ENCODE data around the gene PPP2R5A.

Gene PPP2R5A

DNA sequence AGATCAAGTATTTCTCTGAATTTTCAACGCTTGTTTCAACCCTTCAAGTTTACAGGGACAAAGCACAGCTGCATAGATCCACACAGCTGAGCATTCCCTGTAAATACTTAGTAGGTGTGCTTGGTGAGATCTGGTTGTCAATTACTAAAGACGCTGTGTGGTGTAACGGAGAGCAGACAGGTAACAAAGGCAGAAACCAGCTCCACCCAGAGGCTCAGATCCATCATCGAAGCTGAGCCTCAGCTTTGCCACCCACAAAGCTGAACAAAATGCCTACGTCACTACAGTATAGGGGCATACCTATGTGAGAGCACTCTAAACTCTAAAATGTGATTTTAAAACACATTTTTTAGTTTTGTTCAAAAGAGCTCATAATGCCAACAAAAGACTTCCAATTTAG, 90.8 kb downstream of the PPP2R5A start:
- no peak for TF ChIP-seq SPI1 (IDR thresholded peaks at IDR 0.05; ENCODE audit: borderline replicate concordance, low read depth)
- TF ChIP-seq, protein P1, sequence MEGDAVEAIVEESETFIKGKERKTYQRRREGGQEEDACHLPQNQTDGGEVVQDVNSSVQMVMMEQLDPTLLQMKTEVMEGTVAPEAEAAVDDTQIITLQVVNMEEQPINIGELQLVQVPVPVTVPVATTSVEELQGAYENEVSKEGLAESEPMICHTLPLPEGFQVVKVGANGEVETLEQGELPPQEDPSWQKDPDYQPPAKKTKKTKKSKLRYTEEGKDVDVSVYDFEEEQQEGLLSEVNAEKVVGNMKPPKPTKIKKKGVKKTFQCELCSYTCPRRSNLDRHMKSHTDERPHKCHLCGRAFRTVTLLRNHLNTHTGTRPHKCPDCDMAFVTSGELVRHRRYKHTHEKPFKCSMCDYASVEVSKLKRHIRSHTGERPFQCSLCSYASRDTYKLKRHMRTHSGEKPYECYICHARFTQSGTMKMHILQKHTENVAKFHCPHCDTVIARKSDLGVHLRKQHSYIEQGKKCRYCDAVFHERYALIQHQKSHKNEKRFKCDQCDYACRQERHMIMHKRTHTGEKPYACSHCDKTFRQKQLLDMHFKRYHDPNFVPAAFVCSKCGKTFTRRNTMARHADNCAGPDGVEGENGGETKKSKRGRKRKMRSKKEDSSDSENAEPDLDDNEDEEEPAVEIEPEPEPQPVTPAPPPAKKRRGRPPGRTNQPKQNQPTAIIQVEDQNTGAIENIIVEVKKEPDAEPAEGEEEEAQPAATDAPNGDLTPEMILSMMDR (IDR thresholded peaks at IDR 0.05; ENCODE audit: insufficient read depth, low read length), result no peak
- TF ChIP-seq GABPA (IDR thresholded peaks at IDR 0.05; ENCODE audit: low read depth), result no peak
- TF ChIP-seq POLR2AphosphoS5 (IDR thresholded peaks at IDR 0.05; ENCODE audit: low read depth), result no peak
- TF ChIP-seq, protein P2, sequence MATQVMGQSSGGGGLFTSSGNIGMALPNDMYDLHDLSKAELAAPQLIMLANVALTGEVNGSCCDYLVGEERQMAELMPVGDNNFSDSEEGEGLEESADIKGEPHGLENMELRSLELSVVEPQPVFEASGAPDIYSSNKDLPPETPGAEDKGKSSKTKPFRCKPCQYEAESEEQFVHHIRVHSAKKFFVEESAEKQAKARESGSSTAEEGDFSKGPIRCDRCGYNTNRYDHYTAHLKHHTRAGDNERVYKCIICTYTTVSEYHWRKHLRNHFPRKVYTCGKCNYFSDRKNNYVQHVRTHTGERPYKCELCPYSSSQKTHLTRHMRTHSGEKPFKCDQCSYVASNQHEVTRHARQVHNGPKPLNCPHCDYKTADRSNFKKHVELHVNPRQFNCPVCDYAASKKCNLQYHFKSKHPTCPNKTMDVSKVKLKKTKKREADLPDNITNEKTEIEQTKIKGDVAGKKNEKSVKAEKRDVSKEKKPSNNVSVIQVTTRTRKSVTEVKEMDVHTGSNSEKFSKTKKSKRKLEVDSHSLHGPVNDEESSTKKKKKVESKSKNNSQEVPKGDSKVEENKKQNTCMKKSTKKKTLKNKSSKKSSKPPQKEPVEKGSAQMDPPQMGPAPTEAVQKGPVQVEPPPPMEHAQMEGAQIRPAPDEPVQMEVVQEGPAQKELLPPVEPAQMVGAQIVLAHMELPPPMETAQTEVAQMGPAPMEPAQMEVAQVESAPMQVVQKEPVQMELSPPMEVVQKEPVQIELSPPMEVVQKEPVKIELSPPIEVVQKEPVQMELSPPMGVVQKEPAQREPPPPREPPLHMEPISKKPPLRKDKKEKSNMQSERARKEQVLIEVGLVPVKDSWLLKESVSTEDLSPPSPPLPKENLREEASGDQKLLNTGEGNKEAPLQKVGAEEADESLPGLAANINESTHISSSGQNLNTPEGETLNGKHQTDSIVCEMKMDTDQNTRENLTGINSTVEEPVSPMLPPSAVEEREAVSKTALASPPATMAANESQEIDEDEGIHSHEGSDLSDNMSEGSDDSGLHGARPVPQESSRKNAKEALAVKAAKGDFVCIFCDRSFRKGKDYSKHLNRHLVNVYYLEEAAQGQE (IDR thresholded peaks at IDR 0.05; ENCODE audit: insufficient replicate concordance, low read depth), result no peak
- Histone ChIP-seq H3K4me3 (replicated peaks; ENCODE audit: insufficient read depth, low read length) (no peak overlapping the region), H3K27ac (replicated peaks) (no peak overlapping the region), H3K27me3 (ENCODE audit: insufficient read depth, poor library complexity, severe bottlenecking) (no peaks in the 10 kb centered on the region)
- no peak for DNase-seq (ENCODE audit: low read depth in 1 of 2, low spot score in 1 of 2)

DNA sequence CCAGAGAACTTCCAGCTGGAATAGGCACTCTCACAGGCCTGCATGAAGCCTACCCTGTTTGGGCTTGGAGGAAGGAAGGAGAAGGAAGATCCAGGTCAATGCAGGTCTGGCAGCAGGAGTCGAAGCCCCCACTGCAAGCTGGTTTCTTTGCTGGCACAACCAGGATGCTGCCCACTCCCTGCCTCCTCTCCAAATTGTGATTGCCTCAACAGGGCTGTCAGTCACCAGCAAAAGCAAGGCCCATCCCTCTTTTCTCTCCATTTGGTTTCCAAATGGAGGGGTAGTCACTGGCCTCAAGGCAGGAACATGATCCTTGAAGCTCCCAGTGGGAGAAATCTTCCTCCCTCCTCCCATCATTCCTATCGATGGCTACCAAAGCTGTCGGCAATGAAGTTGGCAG, 92.4 kb downstream of the PPP2R5A start:
- TF ChIP-seq SPI1 (IDR thresholded peaks at IDR 0.05; ENCODE audit: borderline replicate concordance, low read depth) (no peak), GABPA (IDR thresholded peaks at IDR 0.05; ENCODE audit: low read depth) (no peak), POLR2AphosphoS5 (IDR thresholded peaks at IDR 0.05; ENCODE audit: low read depth) (no peak)
- TF ChIP-seq, protein P2 (IDR thresholded peaks at IDR 0.05; ENCODE audit: insufficient replicate concordance, low read depth), result no peak
- TF ChIP-seq, protein P1 (IDR thresholded peaks at IDR 0.05; ENCODE audit: insufficient read depth, low read length), result no peak
- Histone ChIP-seq H3K4me3 (replicated peaks; ENCODE audit: insufficient read depth, low read length) (no peak overlapping the region), H3K27ac (replicated peaks) (no peak overlapping the region), H3K27me3 (ENCODE audit: insufficient read depth, poor library complexity, severe bottlenecking) (no peaks in the 10 kb centered on the region)
- no peak for DNase-seq (ENCODE audit: low read depth in 1 of 2, low spot score in 1 of 2)

DNA sequence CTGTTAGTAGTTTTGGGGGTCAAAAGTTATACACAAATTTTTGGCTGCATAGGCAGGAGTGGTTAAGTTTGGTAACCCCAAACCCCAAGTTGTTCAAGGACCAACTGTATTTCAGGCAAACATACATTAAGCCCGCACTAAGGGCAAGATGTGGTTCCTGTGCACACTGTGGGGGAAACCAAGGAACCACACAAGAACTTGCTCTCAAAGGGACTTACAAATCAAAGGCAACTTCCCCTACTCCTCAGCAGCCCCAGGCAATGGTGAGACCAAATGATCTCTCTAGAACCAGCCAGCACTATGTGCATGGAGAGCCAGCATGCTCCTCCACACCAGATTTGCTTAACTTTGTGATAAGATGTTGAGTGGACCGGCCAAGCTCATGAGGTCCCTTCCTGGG, 94.2 kb downstream of the PPP2R5A start:
- DNase-seq (ENCODE audit: low read depth in 1 of 2, low spot score in 1 of 2), result no peak
- H3K27me3 ChIP-seq (ENCODE audit: insufficient read depth, poor library complexity, severe bottlenecking), result no peaks in the 10 kb centered on the region
- H3K27ac ChIP-seq (replicated peaks), result no peak overlapping the region
- H3K4me3 ChIP-seq (replicated peaks; ENCODE audit: insufficient read depth, low read length), result no peak overlapping the region
- TF ChIP-seq GABPA (IDR thresholded peaks at IDR 0.05; ENCODE audit: low read depth) (no peak), POLR2AphosphoS5 (IDR thresholded peaks at IDR 0.05; ENCODE audit: low read depth) (no peak), SPI1 (IDR thresholded peaks at IDR 0.05; ENCODE audit: borderline replicate concordance, low read depth) (no peak)
- TF ChIP-seq, protein P2 (IDR thresholded peaks at IDR 0.05; ENCODE audit: insufficient replicate concordance, low read depth), result no peak
- TF ChIP-seq, protein P1 (IDR thresholded peaks at IDR 0.05; ENCODE audit: insufficient read depth, low read length), result no peak

All from HL-60 (cell line).